NCI-H2196 treated with DMSO at 0.1 percent for 48 hours (cell line): ENCODE data around the gene PIGN.

ENCODE experiments used
- DNase-seq: peaks from one replicate; lab custom pipeline; 2025; ENCODE audit not compliant: unreplicated experiment; lab: John Stamatoyannopoulos, UW

The PIGN gene

GRCh38 chr18:62109676-62110075, 77.2 kb downstream of the PIGN start:
- no peak for DNase-seq

DNA sequence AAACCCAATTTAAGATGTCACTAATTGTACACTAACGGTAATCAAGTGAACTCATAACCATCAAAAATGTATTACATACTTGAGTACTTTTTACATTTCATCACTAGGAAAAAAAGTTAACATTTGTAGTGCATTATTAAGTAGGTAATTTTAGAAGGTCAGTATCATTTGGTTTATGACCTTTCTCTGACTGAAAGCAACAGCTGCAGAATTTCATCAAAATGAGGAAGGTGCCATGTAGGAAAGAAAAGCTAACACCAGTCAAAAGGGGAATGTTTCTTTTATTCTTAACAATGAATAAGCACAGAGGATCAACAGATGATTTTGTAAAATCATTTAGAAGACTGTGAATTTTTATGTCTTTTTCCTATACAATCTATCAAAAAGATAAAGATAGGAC, 79.0 kb downstream of the PIGN start:
- DNase-seq = no peak

DNA sequence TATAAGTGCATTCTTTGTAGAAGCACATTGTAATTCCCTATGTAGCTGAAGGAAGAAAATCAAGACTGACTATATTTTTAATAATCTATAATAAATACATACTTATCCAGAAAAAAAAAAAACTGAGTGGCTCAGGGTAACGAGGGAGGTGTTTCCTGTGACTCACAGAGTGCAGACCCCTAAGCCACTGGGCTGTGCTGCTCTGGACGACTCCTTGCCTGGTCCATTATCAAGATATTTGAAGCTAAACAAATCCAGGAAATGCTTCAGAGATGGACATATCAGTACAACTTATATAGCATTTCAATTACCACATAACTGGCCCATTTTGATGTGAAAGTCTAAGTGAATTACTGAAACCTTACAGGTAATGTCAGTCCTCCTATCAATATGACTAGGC, 80.6 kb downstream of the PIGN start:
- no peak for DNase-seq

GRCh38 chr18:62105376-62105775, 81.5 kb downstream of the PIGN start:
- DNase-seq = no peak

- DNase-seq = no peak
Measured at GRCh38 chr18:62102221-62102620, 84.6 kb downstream of the PIGN start.

DNA sequence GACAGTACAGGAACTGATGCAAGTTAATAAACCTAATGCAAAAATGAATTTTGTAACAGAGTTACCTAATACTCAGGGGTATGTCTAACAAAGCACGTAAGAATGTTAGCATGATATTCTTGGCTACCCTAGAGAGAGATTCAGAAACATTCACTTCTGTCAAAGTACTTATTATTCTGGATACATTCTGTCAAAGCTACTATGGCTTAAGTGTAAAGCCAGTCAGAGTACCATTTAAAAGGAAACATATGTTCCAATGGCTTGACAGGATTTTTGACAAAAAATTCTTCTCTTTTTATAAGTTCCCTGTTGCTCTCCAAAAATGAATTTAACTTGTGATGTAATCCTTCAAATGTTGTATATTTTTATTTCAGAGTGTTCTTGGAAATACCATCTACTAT, 85.5 kb downstream of the PIGN start:
- DNase-seq = no peak

DNA sequence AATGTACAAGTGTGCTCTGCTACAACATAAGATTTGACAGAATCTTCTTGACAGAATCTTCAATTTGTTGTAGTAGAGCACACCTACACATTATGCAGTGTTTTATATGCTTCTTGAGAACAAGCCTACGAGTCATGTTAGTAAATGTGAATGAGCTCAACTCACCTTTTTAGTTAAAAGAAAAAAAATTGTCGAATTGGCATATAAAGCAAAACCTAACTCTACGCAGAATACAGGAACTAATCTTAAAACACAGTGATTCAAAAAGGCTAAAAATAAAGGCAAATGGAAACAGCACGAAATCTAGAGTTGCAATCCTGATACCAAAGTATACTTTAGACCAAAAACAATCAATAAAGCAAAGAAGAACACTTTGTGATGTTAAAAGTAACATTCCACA, 87.9 kb downstream of the PIGN start:
- DNase-seq = no peak

- DNase-seq = no peak
Measured at GRCh38 chr18:62097698-62098097, 89.2 kb downstream of the PIGN start.

GRCh38 chr18:62091487-62092120, 95.3 kb downstream of the PIGN start:
- no peak for DNase-seq

DNA sequence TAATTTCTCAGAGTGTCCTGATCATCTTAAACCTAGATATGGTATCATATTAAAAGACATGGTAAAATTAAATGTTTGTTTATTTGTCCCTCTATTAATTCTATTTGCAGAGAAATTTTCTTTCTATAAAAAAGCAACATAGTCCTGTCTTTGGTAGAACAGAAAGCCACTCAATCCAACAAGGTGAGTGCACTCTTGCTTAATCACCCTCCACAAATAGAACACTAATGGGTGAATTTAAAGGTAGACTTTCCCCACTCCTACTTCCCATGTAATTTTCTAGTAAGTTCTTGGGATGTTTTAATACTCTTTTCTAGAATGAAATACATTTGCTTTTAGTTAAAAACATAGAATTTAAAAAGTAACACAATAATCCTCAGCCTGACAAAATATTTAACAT, 97.7 kb downstream of the PIGN start:
- no peak for DNase-seq

GRCh38 chr18:62088156-62088555, 98.7 kb downstream of the PIGN start:
- DNase-seq = no peak

- no peak for DNase-seq
Measured at GRCh38 chr18:62085756-62086155, 101.1 kb downstream of the PIGN start.

- no peak for DNase-seq
Measured at GRCh38 chr18:62081761-62082294, 105.0 kb downstream of the PIGN start.

DNA sequence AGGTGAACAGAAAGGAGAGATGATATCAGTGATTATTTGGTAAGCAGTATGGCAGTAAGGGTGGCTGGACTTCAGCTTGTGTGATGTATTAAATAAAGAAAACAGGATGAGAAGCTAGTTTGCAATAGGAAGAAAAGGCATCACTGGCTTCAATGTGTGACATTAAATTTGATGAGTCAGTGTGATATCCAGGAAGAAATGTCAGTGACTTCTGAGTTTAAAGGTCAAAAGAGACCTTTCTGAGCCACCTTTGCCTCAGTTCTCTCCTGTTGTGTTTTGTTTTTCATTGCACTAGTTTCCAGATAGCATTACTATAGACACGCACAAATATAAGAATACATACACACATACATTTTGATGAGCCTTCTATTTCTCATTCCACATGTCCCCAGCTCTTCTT, 105.6 kb downstream of the PIGN start:
- no peak for DNase-seq

DNA sequence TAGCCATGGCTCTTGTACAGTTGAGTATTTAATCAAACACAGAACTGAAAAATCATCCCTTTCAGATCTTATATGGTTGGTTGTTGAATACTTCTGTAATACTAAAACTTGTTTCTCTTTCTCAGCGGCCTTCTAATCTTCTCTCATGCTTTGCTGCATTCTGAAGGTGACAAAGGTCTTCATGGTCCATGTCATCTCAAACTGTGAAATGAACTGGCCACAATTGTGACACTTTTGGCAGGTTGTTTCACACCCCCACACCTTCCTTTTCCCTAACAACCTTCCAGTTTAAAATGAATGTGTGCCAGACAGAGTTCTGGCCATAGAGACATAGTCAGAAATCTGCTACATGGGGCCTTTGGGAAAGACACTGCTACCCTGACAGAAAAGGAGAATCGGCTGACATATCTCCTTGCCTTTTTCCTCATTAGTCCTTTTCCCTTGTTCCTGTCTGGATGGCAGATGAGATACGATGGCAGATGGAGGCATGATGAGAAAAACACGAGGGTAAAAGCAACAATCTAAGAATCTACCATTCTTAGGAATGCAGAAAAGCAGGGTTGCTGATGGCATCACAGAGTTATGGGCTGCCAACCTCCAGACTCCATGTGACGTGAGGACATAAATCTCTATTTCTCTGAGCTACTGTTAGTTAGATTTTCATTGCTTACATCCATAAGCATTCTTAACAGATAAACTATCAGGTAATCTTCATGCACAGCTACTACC, 106.5 kb downstream of the PIGN start:
- no peak for DNase-seq

DNA sequence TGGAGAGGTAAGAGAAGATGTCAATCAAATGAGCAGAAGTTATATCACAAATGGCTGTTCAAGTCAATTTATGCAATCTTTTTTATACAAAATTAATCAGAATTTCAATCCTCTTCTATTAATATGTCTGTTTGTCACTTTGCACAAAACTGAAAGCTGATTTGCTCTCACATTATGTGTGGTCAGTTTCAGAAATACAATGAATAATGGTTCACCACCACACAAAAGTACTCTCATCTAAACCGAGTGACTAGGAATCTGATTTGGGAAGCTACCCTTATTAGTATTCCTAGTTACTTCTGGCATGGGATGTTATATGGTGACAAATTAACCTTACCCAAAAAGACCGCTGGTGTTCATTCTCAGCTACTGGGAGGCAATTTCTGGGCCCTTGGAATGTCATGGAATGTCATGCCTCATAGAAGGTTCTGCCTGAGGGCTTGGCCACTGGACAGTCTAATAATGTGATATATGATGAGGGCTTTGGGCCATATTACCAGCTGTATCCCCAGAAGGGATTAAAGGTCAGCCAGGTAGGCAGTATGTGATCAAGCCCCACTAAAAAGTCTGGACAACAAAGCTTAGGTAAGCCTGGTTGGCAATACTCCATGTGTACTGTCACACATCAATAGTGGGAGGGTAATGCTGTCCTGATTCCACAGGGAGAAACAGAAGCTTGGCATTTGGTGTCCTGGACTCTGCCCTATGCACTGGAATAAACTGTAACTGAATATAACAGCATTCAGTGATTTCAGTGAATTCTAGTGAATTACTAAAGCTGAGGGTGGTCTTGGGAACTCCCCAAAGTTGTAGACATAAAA, 113.2 kb downstream of the PIGN start:
- DNase-seq = no peak

DNA sequence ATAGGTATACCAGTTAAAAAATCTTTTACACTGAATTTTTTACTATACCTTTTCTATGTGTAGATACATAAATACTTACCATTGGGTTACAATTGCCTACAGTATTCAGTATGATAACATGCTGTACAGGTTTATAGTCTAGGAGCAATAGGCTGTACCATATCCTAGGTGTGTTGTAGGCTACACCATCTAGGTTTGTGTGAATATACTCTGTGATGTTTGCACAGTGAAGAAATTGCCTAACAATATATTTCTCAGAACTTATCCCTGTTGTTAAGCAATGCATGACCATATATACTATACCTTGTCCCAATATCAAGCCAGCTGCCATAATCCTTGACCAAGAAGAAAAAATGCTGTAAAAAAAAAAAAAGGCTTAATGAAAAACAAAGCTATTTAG, 114.5 kb downstream of the PIGN start:
- no peak for DNase-seq

DNA sequence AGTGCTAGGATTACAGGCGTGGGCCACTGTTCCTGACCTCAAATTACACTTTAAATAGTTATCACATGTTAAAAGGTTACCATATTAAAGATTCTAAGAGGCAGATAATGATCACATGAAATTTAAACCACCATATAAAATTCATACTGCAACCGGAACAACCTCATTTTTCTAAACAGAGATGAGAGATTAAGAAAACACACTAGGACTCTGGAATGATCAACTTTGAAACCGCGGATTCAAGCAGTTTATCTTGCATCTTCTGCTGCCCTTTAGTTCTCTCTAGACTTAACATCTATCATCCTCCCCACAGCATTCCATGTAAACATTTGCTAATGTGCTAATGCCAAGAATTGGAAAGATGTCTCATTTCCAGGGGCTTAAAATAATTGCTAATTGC, 115.8 kb downstream of the PIGN start:
- DNase-seq = no peak

GRCh38 chr18:62070302-62070701, 116.6 kb downstream of the PIGN start:
- no peak for DNase-seq

DNA sequence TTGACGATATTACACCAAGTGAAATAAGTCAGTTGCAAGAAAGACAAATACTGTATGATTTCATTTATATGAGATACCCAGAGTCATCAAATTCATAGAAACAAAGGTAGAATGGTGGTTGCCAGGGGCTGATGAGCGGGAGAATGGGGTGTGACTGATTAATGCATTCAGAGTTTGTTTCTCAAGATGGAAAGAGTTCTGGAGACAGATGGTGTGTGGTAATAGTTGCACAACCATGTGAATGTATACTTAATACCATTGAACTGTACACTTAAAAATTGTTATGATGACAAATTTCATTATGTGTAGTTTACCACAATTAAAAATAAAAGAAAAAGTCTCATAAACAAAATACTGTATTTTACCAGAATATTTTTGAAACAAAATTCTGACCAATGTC, 117.3 kb downstream of the PIGN start:
- DNase-seq = no peak

GRCh38 chr18:62066102-62066818, 120.6 kb downstream of the PIGN start:
- no peak for DNase-seq
